GM18519 (cell line): ENCODE results near the gene SAMMSON.

Source experiments
- ATAC-seq: cut with Tn5 transposase; IDR thresholded peaks from one replicate; pipeline ENCODE4 v1.9.1; 2021; ENCODE audit warnings: mild to moderate bottlenecking, moderate library complexity; ENCODE audit not compliant: unreplicated experiment, low FRiP score

Gene SAMMSON

GRCh38 chr3:70078778-70079177, 79.2 kb downstream of the SAMMSON start:
- ATAC-seq = no peak

DNA sequence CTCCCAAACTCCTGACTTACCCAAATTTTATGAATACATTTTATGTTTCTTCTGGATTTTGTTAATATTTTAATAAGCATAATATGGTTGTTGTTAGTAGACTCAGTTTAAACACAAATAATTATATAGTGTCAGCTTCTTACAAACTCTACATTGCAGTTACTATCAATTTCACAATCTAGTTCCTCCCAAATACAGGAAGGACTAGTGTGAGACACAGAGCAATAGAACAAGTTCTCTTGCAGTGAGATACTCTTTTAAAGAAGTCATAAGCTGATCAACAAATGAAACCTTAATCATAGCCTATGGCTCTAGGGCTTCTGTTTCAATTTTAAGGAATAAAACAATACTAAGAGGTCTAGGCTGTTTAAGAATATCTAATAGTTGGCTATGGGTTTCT, 86.1 kb downstream of the SAMMSON start:
- no peak for ATAC-seq

DNA sequence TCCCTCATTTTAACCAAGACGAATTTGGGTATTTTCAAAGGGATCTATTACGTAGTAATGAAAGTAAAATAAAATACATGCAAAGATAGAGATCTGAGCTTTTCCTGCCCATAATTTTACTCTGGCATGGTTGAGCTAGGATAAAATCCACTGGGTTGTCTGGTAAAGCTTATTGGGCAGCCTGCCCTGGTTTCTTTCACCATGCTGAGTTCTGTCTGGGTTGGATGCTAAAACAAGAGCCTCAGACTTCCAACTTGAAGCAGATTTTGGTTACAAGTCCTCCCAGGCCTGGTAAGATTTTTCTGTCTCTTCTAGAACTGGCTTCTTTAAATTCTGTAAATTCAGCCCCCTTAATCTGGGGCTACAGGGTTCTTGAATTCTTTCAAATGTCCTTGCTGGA, 86.8 kb downstream of the SAMMSON start:
- no peak for ATAC-seq

DNA sequence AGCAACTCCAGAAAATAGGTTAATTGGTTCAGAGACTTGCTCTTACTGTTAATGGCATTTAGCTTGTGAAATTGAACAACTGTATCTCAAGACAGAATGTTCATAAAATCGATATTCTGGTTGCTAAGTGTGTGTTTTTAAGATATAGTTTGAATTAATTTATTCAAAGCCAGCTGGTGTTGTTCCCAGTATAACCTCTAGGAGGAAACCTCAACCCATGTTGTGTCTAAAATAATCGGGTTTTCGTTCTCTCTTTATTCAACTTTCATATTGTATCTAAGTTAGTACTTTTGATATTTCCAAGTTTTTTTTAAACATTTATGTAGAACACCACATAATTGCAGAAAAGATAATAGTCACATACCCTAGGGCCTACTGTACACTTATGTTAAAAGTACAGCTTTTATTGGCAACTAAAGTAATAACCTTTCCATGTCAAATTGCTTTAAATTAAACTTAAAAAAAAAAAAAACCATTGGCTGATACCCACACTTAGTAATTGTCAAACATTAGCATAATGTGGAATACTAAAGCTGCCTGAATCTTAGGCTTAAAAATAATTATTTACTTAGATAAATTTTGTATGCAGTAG, 90.9 kb downstream of the SAMMSON start:
- ATAC-seq = no peak

DNA sequence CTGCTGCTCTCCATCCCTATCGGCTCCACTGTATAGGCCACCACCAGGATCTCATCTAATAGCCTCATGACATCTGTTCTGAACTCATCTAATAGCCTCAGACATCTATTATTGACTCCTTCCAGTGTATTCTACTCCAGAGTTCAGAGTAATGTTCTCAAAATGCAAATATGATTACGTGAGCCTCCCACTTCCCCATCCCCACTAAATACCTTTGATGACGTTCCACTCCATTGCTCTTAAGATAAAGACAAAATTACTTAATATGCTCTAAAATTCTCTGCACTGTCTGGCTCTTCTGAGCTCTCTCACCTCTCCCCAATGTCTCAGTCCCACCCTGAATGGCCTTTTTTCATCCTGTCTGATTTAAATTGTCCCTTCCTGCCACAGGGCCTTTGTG, 94.7 kb downstream of the SAMMSON start:
- ATAC-seq = no peak

- ATAC-seq = no peak
Measured at GRCh38 chr3:70095260-70095659, 95.7 kb downstream of the SAMMSON start.

DNA sequence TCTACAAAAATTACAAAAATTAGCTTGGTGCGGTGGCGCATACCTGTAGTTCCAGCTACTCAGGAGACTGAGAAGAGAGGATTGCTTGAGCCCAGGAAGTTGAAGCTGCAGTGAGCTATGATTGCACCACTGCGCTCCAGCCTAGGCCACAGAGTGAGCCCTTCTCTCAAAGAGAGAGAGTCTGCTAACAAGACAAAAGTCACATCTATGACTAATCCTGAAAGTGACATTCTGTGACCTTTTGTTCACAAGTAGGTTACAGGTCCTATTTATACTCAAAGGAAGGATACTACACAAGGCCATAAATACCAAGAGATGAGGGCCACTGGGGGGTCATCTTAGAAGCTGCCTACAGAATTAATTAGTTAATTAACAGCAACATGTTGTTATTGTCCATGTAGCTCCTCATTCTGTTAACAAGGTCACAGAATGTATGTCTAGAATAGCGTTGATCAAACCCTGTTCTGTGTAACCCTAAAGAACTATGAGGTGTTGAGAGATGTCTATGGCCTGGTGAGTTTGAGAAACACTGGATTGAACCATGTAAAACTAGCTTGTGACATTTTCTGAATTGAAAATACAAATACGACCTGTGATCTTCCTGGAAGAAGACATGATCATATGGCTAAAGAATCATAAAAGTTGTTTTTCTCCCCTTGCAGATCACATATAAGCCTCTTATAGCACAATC, 97.0 kb downstream of the SAMMSON start:
- ATAC-seq = peak; percentile 96

DNA sequence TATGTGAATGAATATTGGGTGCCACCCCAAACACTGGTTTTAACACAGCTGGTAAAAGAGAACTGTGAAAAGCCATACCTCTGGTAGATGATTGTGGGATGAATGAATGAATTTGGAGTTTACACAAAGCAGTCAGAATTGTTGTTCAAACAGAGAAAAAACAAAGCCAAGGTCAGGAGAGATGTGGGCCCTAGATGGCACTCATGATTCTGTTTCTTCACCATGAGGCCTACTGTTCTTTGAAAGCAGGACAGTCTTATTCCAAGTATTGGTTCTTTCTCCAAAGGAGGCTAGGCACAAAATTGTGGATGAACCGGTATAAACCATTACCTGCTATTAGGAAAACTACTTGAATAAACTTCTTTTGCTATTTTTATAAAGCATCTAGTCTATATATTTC, 97.6 kb downstream of the SAMMSON start:
- no peak for ATAC-seq

DNA sequence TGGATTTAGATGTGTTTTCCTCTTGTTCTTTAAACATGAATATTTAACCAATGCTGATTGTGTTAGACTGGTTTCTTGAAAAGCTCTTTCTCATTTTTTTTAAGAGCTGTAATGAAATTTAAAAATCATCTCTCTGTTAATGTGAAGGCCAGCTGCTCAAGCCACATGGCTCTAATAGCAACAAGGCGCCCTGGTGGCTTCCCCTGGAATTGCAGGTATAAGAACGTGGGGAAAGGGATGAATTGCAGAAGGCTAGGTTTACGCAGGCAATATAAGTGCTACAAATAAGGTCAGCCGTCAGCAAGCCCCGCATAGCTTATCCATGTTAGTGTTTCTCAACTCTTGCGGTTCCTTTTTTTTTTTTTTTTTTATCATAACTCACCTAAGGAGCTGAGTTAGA, 108.5 kb downstream of the SAMMSON start:
- peak; percentile 68 for ATAC-seq

DNA sequence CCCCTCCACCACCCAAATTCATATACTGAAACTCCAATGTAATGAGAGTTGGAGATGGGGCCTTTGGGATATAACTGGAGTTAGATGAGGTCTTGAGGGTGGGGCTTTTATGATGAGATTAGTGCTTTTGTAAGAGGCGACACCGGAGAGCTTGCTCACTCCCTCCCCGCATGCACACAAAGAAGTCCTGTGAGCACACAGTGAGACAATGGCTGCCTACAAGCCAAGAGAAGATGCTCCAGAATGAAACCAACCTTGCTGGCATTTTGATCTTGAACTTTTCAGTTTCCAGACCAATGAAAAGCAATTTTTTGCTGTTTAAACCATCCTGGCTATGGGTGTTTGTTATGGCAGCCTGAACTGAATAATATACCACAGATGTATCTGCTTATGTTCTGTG, 109.0 kb downstream of the SAMMSON start:
- no peak for ATAC-seq

- no peak for ATAC-seq
Measured at GRCh38 chr3:70110066-70110465, 110.5 kb downstream of the SAMMSON start.

DNA sequence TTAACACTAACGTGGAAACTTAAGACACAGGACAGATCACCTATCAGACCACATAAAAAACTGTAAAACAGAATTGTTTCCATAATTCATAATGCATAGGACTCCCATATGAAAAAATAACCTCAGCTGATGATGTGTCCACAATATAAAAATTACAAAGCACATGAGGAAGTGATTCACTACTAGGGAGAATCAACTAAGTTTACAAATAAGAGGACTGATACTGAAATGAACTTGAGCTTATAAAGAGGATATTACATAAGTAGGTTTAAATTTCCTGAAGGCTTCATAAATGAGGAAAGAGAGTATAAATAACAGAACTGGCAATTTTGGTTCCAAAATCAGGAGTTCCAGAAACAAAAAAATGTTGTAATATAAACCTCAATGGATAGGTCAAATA, 111.9 kb downstream of the SAMMSON start:
- no peak for ATAC-seq

- no peak for ATAC-seq
Measured at GRCh38 chr3:70112751-70113150, 113.2 kb downstream of the SAMMSON start.

GRCh38 chr3:70114431-70114830, 114.9 kb downstream of the SAMMSON start:
- no peak for ATAC-seq

DNA sequence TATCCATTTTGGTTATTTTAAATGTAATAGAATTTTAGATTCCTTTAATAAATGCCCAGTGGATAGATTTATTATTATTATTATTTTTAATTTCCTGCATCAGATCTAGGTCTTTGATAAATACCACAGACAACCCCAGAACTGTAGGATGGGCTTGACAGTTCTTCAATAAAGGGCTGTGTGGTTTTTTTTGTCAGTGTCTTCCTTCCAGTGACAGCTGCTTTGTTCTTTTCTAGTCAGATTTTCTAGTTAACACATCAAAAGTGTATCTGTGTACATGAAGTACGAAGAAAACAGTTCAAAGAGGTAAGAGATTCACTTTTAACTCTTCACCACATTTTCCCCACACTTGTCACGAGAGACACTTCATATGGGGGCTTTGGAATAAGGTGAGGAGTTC, 120.3 kb downstream of the SAMMSON start:
- no peak for ATAC-seq
